AG09309 (cell line): ENCODE data around the gene ACBD3.
"Not testable (repeated sequence)": the region's sequence is repeated elsewhere in the genome, so short reads cannot be mapped to it uniquely, and the experiment has no call there.

Experiments used
- DNase-seq: peaks from one replicate; pipeline ENCODE4 v3.0.0-alpha.2; 2010; ENCODE audit warnings: low read depth
- H3K4me3 ChIP-seq: 2 replicates; pipeline ENCODE4 v1.5.1; 2011; ENCODE audit warnings: mild to moderate bottlenecking, low read depth, low read length, moderate library complexity; ENCODE audit not compliant: control insufficient read depth
- CTCF ChIP-seq: IDR thresholded peaks from 2 replicates; pipeline ENCODE4 v1.5.1; 2011; ENCODE audit warnings: mild to moderate bottlenecking, low read depth, low read length, inconsistent platforms; ENCODE audit not compliant: insufficient read depth, control insufficient read depth; ENCODE audit errors: missing control alignments

Gene ACBD3

GRCh38 chr1:226210571-226211176 lies 24.1 kb upstream of the ACBD3 start:
- DNase-seq: no peak
- no peak for TF ChIP-seq CTCF
- H3K4me3 ChIP-seq: no peak overlapping the region

- DNase-seq: no peak
- no peak for TF ChIP-seq CTCF
- H3K4me3 ChIP-seq: no peak overlapping the region
These were observed 22.9 kb upstream of the ACBD3 start for GRCh38 chr1:226209307-226210059.

GRCh38 chr1:226207048-226207447 lies 20.5 kb upstream of the ACBD3 start:
- H3K4me3 ChIP-seq: no peak overlapping the region
- DNase-seq: no peak
- TF ChIP-seq CTCF: no peak

GRCh38 chr1:226204198-226204597 lies 17.7 kb upstream of the ACBD3 start:
- DNase-seq: no peak
- no peak overlapping the region for H3K4me3 ChIP-seq
- TF ChIP-seq CTCF: no peak

GRCh38 chr1:226203655-226204054 lies 17.1 kb upstream of the ACBD3 start:
- no peak overlapping the region for H3K4me3 ChIP-seq
- TF ChIP-seq CTCF: no peak
- DNase-seq: no peak

- no peak overlapping the region for H3K4me3 ChIP-seq
- no peak for TF ChIP-seq CTCF
- no peak for DNase-seq
These were observed 16.7 kb upstream of the ACBD3 start for GRCh38 chr1:226203240-226203639.

GRCh38 chr1:226202666-226203065 lies 16.1 kb upstream of the ACBD3 start:
- DNase-seq, H3K4me3 ChIP-seq: not testable (repeated sequence)
